Fibroblast of the aortic adventitia (primary cell): ENCODE results near the gene SLX4IP. TPM values are rescaled to one million over a fixed set of nuclear protein-coding genes. Genes with fewer than 3 reads are reported as not detected.

Experiments
- DNase-seq: peaks from one replicate; pipeline ENCODE4 v3.0.0-alpha.2; 2010; ENCODE audit warnings: low read depth
- H3K4me3 ChIP-seq: 2 replicates; pipeline ENCODE4 v1.5.1; 2011; ENCODE audit warnings: low read depth, mild to moderate bottlenecking, control low read depth, low read length, moderate library complexity
- total RNA-seq: library from RNA; depleted of rRNA; stranded (reverse); fragments of >200 nt; gene quantifications from 2 replicates; pipeline ENCODE4 v1.2.3, GENCODE V29; 2012; ENCODE audit warnings: low replicate concordance
- TF ChIP-seq, protein P1 (sequence below): IDR thresholded peaks from 2 replicates; pipeline ENCODE4 v1.5.1; 2011; ENCODE audit warnings: mild to moderate bottlenecking, low read length, control low read depth, inconsistent platforms; ENCODE audit not compliant: insufficient read depth

SLX4IP gene
- total RNA-seq, 1 donor, result 7.0 TPM

GRCh38 chr20:10466325-10466724, 31.2 kb downstream of the SLX4IP start:
- TF ChIP-seq, protein P1, sequence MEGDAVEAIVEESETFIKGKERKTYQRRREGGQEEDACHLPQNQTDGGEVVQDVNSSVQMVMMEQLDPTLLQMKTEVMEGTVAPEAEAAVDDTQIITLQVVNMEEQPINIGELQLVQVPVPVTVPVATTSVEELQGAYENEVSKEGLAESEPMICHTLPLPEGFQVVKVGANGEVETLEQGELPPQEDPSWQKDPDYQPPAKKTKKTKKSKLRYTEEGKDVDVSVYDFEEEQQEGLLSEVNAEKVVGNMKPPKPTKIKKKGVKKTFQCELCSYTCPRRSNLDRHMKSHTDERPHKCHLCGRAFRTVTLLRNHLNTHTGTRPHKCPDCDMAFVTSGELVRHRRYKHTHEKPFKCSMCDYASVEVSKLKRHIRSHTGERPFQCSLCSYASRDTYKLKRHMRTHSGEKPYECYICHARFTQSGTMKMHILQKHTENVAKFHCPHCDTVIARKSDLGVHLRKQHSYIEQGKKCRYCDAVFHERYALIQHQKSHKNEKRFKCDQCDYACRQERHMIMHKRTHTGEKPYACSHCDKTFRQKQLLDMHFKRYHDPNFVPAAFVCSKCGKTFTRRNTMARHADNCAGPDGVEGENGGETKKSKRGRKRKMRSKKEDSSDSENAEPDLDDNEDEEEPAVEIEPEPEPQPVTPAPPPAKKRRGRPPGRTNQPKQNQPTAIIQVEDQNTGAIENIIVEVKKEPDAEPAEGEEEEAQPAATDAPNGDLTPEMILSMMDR, result no peak
- no peak overlapping the region for H3K4me3 ChIP-seq
- peak; percentile 76 for DNase-seq

GRCh38 chr20:10466855-10467254, 31.8 kb downstream of the SLX4IP start:
- TF ChIP-seq, protein P1, result no peak
- no peak overlapping the region for H3K4me3 ChIP-seq
- no peak for DNase-seq

- TF ChIP-seq, protein P1, result no peak
- peak; percentile 36 for DNase-seq
- no peak overlapping the region for H3K4me3 ChIP-seq
Measured at GRCh38 chr20:10467681-10468339, 32.7 kb downstream of the SLX4IP start.

DNA sequence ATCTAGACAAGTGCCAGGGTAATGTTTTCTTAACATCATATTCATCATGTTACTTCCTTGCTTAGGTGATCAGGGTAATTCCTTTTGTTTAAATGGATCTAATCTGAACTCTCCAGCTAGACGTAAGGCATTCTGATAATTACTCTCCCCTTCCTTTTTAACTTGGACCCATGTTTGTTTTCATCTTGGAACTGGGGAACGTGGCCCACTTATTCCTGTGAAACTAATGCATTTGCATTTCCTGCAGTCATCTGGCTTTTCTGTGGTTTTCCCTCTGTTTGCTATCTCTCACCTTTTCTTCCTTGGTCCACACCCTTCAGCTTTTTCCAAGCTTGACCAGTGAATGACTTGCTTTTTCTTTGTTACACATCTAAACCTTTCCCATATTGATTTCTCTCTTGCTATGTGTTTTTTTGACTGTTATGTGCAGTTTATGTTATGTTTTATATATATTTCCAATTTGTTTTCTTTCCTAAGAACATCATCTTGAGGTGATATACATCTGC, 33.3 kb downstream of the SLX4IP start:
- TF ChIP-seq, protein P1, result no peak
- no peak for DNase-seq
- H3K4me3 ChIP-seq, result no peak overlapping the region

GRCh38 chr20:10469056-10469455, 34.0 kb downstream of the SLX4IP start:
- TF ChIP-seq, protein P1, result no peak
- H3K4me3 ChIP-seq, result no peak overlapping the region
- DNase-seq, result no peak

- no peak overlapping the region for H3K4me3 ChIP-seq
- TF ChIP-seq, protein P1, result peak; percentile 78
- peak; percentile 93 for DNase-seq
Measured at GRCh38 chr20:10469599-10469998, 34.5 kb downstream of the SLX4IP start.

DNA sequence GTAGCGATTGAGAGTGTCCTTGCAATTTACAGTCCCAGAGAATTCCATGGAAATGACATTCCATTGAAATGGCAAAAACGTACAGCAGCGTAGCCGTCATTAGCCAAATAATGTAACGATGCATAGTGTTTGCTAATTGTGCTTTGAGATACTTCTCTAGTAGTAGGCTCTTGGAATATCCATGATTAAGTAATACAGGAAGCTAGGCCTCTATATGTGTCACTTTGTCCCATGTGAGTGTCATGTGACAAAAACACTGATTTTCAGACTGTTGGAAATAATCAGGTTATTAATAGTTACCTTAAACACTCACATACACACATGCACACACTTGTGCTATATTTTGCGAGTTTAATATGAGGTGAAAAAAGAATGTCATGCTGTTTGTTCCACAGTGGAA, 35.2 kb downstream of the SLX4IP start:
- H3K4me3 ChIP-seq, result no peak overlapping the region
- no peak for DNase-seq
- TF ChIP-seq, protein P1, result no peak
